Small intestine (tissue), 7 donors: ENCODE data around the gene OTUB1. TPM values are rescaled to one million over a fixed set of nuclear protein-coding genes. Genes with fewer than 3 reads are reported as not detected.
A peak's percentile ranks its signal among the peaks of the same experiment; 100 is the strongest.
"Not testable (repeated sequence)": the region's sequence is repeated elsewhere in the genome, so short reads cannot be mapped to it uniquely, and the experiment has no call there.

Source experiments
- DNase-seq, 2 donors: peaks; one replicate each; pipeline versions ENCODE4 v3.0.0 to v3.0.0-alpha.2; 2013
- FAIRE-seq: peaks from 2 replicates; lab custom pipeline; 2012; peaks lifted over from hg19 to GRCh38; lab: Jason Lieb, UNC
- H3K27ac ChIP-seq, 3 donors: one replicate each; pipeline ENCODE4 v1.5.1; 2013; ENCODE audit warnings: low read length in 2 of 3, mild to moderate bottlenecking in 2 of 3, control low read depth in 1 of 3, inconsistent platforms in 1 of 3, low read depth in 1 of 3, moderate library complexity in 1 of 3
- H3K27me3 ChIP-seq, 3 donors: one replicate each; pipeline ENCODE4 v1.6.1; 2013; ENCODE audit warnings: low read length in 3 of 3, inconsistent platforms in 1 of 3; ENCODE audit not compliant: control insufficient read depth in 3 of 3, insufficient read depth in 3 of 3
- H3K36me3 ChIP-seq, 3 donors: one replicate each; pipeline ENCODE4 v1.6.1; 2013; ENCODE audit warnings: low read length in 3 of 3, inconsistent platforms in 1 of 3, low read depth in 1 of 3, mild to moderate bottlenecking in 1 of 3, moderate library complexity in 1 of 3; ENCODE audit not compliant: control insufficient read depth in 3 of 3, insufficient read depth in 2 of 3
- H3K4me1 ChIP-seq, 3 donors: one replicate each; pipeline ENCODE4 v1.6.1; 2013; ENCODE audit warnings: low read length in 2 of 3, inconsistent platforms in 1 of 3, low read depth in 1 of 3, mild to moderate bottlenecking in 1 of 3, moderate library complexity in 1 of 3; ENCODE audit not compliant: control insufficient read depth in 3 of 3, insufficient read depth in 2 of 3
- H3K4me3 ChIP-seq, 3 donors: one replicate each; pipeline ENCODE4 v1.5.1; 2013; ENCODE audit warnings: low read length in 3 of 3, control low read depth in 1 of 3, inconsistent platforms in 1 of 3, low read depth in 1 of 3, mild to moderate bottlenecking in 1 of 3, moderate library complexity in 1 of 3
- H3K9me3 ChIP-seq, 2 donors: one replicate each; pipeline ENCODE4 v1.6.1; 2013; ENCODE audit warnings: low read depth in 1 of 2, low read length in 1 of 2; ENCODE audit not compliant: control insufficient read depth in 2 of 2, insufficient read depth in 1 of 2
- WGBS, 3 donors: extraction: QIAGEN DNeasy Blood & Tissue Kit; methylation state at CpG; one replicate each; pipeline ENCODE4 v1.1.7; 2013; 5-methylcytosine and 5-hydroxymethylcytosine counted together
- polyA plus RNA-seq, 4 donors: library from polyadenylated mRNA; stranded (reverse) in 3 of 4; unstranded in 1 of 4; fragments of 200-250 nt in 3 of 4; fragments of 120-200 nt in 1 of 4; gene quantifications; one replicate each; pipeline versions ENCODE4 v1.2.1 to v1.2.3, GENCODE V29; 2013
- donor health status: healthy with polysubstance abuse.
- donor health status: control.
- donor health status: control.
- donor health status: Bipolar disorder and iron deficiency.
- donor health status: healthy.

The OTUB1 gene
- polyA plus RNA-seq, 4 donors = 76.0 to 93.5 (median 82.4) TPM

DNA sequence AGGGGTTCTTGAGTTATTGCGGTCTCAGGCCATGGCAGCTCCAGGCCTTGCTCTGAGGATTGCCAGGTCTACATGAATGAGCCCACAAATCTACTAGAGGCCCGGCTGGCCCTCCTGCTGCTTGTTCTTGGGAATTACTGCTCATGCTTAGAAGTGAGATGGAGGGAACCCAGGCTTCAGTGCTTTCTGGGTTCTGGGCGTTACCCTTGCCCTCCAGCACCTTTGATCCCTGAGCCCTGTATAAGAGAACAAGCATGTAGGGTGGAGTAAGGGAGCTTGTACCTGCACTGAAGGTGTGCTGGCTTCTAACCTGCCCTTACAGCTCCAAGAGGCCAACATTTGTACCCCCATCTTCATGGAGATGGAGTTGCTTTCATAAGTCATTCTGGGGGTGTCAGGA is 43.4 kb upstream of the OTUB1 start:
- 52 to 75% (median 59%) methylated on average over 3 of the region's 3 CpGs for WGBS, 3 donors
- H3K36me3 ChIP-seq = peaks cover 0 to 30% (median 2%) of the 10 kb centered on the region in 3 donors
- DNase-seq (peak in 1 of 2 donors; percentile 91), FAIRE-seq (no peak)
- peak overlapping the region in 2 of 3 donors; percentile 30 to 79 for H3K27ac ChIP-seq
- H3K27me3 ChIP-seq = no peaks in the 10 kb centered on the region
- peaks cover 0 to 28% (median 15%) of the 10 kb centered on the region in 3 donors for H3K4me1 ChIP-seq
- no peak overlapping the region for H3K4me3 ChIP-seq
- H3K9me3 ChIP-seq = no peaks in the 10 kb centered on the region

DNA sequence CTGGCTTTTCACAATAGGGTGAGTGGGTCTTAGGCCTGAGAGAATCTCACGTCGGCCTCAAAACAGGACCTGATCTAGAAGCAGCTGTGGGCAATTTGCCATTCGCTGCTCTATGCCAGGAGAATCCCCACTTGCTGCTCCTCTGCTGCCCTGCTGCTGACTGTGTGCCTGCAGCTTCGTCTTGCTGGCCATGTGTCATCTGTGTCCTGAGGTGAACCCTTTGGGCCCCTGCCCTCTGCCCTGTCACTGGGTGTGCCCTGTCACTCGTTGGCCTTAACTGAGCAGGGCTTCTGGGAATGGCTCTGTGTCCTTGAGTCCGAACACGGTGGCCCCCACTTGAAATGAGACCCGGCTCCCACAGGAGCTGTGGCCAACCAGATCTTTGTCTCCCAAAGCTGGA is 41.3 kb upstream of the OTUB1 start:
- no peak for FAIRE-seq
- H3K9me3 ChIP-seq = no peaks in the 10 kb centered on the region
- peak overlapping the region in 2 of 3 donors; percentile 8 to 52 for H3K27ac ChIP-seq
- peaks cover 0 to 24% (median 15%) of the 10 kb centered on the region in 3 donors for H3K4me1 ChIP-seq
- H3K36me3 ChIP-seq = peaks cover 0 to 38% (median 2%) of the 10 kb centered on the region in 3 donors
- DNase-seq = peak; percentile 61 to 79
- WGBS, 3 donors = 41 to 54% (median 46%) methylated on average over 8 of the region's 8 CpGs
- H3K27me3 ChIP-seq = no peaks in the 10 kb centered on the region
- H3K4me3 ChIP-seq = no peak overlapping the region

DNA sequence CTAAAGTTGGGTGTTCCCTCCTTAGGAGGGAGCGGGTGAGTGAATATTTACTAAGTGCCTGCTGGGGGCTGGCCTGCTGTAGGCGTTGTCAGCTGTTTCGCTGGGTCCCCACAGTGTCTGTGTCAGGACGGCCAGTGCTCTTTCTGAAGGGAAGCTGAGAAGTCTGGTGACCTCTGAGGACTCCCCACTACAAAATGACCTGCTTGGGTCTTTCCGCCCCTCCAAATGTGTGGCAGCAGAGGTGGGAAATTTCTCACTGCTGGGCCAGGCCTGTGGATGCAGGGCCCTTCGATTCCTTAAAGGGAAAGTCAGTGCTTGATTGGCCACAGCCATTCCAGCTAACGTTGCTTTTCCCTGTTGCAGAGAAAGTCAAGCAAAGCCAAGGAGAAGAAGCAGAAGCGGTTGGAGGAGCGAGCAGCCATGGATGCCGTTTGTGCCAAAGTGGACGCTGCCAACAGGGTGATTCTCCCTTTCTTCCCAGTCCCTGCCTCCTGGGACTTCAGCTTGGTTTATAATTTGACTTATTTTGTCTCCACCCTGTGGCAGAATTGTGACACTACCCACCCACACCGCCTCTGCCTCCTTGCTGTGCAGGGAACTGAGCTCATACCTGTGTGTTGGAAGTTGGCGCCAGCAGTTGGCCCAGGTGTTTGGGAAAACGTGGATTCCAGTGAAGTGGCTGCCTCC is 40.6 kb upstream of the OTUB1 start:
- WGBS, 3 donors = 38 to 48% (median 38%) methylated on average over 14 of the region's 14 CpGs
- H3K27ac ChIP-seq = peak overlapping the region; percentile 8 to 52 (median 13)

DNA sequence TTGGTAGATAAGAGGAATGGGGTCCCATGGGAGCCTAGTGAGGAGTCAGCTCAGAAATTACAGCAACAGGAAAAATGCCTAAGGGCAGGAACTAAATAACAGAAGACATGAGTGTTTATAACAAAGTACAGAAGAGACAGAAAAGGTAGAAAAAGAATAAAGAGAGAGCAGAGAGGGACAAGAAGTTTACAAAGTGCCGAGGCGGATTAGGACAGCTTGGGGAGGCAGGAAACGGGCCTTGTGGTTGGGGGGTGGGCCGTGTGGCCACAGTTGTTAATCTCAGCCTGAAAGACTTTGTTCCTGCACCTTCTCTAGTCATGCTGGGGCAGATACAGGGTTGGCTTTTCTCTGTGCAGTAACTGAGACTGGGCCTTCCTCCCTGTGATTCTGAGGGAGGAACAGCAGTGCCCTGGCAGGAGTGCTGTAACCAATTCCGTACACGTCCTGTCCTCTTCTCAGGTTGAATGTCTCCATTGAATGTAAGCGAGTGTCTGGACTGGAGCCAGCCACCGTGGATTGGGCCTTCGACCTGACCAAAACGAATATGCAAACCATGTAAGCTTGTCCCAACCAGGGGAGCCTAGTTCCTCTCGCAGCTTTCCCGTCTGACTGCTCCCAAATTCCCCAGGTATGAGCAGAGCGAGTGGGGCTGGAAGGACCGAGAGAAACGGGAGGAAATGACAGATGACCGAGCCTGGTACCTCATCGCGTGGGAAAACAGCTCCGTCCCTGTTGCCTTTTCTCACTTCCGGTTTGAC is 34.3 kb upstream of the OTUB1 start:
- DNase-seq (peak in 1 of 2 donors; percentile 31), FAIRE-seq (no peak)
- H3K4me1 ChIP-seq = no peaks in the 10 kb centered on the region
- H3K27ac ChIP-seq = peak overlapping the region in 1 of 3 donors; percentile 55
- H3K36me3 ChIP-seq = peaks cover 8 to 69% (median 12%) of the 10 kb centered on the region in 3 donors
- no peaks in the 10 kb centered on the region for H3K27me3 ChIP-seq
- 71 to 82% (median 79%) methylated on average over 20 of the region's 20 CpGs for WGBS, 3 donors
- H3K4me3 ChIP-seq = no peak overlapping the region
- no peaks in the 10 kb centered on the region for H3K9me3 ChIP-seq

More for the DNA sequence above, 40.6 kb upstream of the OTUB1 start:
- Histone ChIP-seq H3K36me3 (peaks cover 0 to 40% (median 2%) of the 10 kb centered on the region in 3 donors), H3K27me3 (no peaks in the 10 kb centered on the region), H3K9me3 (no peaks in the 10 kb centered on the region), H3K4me1 (peaks cover 0 to 24% (median 15%) of the 10 kb centered on the region in 3 donors), H3K4me3 (no peak overlapping the region)
- peak; percentile 82 to 83 for DNase-seq
- FAIRE-seq = no peak

DNA sequence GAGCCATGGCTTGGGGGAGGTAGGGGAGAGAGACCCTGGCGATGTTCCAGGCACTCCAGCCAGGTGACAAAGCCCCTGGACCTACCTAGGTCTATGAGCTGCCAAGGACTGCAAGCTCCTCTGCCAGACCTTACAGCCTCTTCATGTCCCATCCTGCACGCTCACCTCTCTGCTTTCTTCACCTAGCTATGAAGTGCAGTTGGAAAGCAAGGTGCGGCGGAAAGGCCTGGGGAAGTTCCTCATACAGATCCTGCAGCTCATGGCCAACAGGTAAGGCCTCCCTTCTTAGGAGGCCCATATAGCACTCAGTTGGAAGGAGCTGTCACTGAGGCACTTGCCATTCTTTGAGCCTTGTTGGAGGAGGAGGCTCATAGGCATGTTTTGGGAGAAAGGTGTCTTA is 33.7 kb upstream of the OTUB1 start:
- DNase-seq = no peak
- no peak for FAIRE-seq
- H3K27ac ChIP-seq = peak overlapping the region in 1 of 3 donors; percentile 29

DNA sequence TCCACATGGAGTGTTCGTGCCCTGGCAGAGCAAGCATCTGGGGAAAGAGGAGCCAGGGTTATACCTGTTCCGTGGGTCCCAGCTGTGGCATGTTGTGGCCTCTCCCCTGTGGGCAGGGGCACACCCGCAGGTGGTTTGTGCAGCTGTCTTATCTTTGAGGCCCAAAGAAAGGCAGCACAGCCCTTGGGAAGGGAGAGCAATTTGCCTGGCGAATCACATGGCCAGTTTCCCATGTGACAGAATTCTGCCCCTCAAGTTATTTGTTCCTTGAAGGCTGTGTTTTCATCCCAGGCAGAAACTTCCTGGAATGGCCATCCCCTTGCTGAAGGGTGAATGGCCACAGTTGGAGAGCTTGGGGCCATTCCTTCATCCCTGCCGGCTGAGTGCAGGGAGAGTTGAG is 28.2 kb upstream of the OTUB1 start:
- no peak overlapping the region for H3K4me3 ChIP-seq
- H3K27ac ChIP-seq = no peak overlapping the region
- H3K9me3 ChIP-seq = no peaks in the 10 kb centered on the region
- H3K36me3 ChIP-seq = peaks cover 8 to 47% (median 9%) of the 10 kb centered on the region in 3 donors
- no peak for DNase-seq
- 43 to 67% (median 55%) methylated on average over 5 of the region's 5 CpGs for WGBS, 3 donors
- no peak for FAIRE-seq
- H3K4me1 ChIP-seq = peaks cover 0 to 23% (median 0%) of the 10 kb centered on the region in 3 donors
- no peaks in the 10 kb centered on the region for H3K27me3 ChIP-seq

More for the DNA sequence above, 33.7 kb upstream of the OTUB1 start:
- Histone ChIP-seq H3K4me3 (no peak overlapping the region), H3K4me1 (no peaks in the 10 kb centered on the region), H3K27me3 (no peaks in the 10 kb centered on the region), H3K36me3 (peaks cover 8 to 68% (median 12%) of the 10 kb centered on the region in 3 donors), H3K9me3 (no peaks in the 10 kb centered on the region)
- WGBS, 3 donors = 92 to 99% (median 93%) methylated on average over 4 of the region's 4 CpGs

DNA sequence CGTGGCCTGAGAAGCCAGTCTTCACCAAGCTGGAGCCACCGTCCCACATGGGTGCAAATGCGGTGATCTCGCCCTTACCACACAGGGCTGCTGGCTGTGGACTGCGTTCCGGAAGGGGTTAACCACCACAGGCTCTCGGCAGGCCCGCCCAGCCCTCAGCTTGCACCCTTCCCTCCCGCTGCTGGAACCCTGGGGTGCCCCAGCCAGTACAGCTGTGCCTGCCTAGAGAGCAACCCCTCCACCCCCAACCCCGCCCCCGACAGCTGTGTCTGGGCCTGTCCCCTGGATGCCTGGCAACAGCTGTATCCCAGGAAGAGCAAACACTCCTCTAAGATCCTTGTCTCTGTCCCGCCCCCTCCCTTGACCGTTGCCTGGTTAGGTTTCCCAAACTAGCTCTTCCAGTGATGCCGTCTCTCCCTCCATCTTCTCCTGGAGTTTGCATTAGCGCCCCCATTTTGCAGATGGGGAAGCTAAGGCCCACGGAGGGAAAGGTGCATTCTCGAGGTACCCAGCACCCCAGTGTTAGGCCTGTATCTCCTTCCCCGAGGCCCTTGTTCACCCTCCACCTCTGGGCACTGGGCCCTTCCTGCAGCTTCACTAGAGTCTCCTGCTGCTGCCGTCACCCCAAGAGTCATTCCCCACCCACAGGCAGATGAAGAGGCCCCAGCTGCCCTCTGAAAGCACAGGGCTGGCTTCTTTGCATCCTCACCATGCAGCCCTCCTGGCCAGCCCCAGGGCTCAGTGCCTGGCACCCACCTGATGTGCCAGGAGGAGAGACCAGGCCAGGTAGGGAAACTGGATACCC is 24.4 kb upstream of the OTUB1 start:
- peaks cover 0 to 13% (median 0%) of the 10 kb centered on the region in 3 donors for H3K36me3 ChIP-seq
- no peak for FAIRE-seq
- peaks cover 0 to 23% (median 0%) of the 10 kb centered on the region in 3 donors for H3K4me1 ChIP-seq
- H3K9me3 ChIP-seq = no peaks in the 10 kb centered on the region
- WGBS, 3 donors = 32 to 37% (median 33%) methylated on average over 16 to 19 of the region's 19 CpGs
- no peak overlapping the region for H3K4me3 ChIP-seq
- H3K27me3 ChIP-seq = no peaks in the 10 kb centered on the region
- H3K27ac ChIP-seq = no peak overlapping the region
- DNase-seq = peak in 1 of 2 donors; percentile 50

DNA sequence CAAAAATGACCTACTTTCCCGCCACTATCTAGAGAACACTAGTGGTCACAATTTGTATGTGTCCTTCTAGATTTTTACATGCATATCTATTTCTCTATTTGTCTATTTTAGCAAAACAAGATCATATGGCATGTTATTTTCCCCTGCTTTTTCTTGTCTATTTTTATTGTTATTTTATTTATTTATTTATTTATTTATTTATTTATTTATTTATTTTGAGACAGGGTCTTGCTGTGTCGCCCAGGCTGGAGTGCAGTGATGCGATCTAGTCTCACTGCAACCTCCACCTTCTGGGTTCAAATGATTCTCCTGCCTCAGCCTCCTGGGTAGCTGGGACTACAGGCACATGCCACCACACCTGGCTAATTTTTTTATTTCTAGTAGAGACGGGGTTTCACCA is 22.3 kb upstream of the OTUB1 start:
- not testable (repeated sequence) for H3K27me3 ChIP-seq, FAIRE-seq, H3K36me3 ChIP-seq, DNase-seq, H3K9me3 ChIP-seq, H3K27ac ChIP-seq, H3K4me3 ChIP-seq
- 91 to 95% (median 94%) methylated on average over 4 of the region's 4 CpGs for WGBS, 3 donors
- H3K4me1 ChIP-seq = peaks cover 0 to 12% (median 0%) of the 10 kb centered on the region in 3 donors
